GM12801 (cell line): Measurements from ENCODE around the gene C1QB.

Experiments
- CTCF ChIP-seq: IDR thresholded peaks from one replicate; pipeline ENCODE4 v1.5.1; 2011; ENCODE audit warnings: control low read depth; ENCODE audit not compliant: insufficient read length; ENCODE audit errors: extremely low read depth

Gene C1QB

GRCh38 chr1:22677931-22678896, 25.2 kb downstream of the C1QB start:
- no peak for TF ChIP-seq CTCF

DNA sequence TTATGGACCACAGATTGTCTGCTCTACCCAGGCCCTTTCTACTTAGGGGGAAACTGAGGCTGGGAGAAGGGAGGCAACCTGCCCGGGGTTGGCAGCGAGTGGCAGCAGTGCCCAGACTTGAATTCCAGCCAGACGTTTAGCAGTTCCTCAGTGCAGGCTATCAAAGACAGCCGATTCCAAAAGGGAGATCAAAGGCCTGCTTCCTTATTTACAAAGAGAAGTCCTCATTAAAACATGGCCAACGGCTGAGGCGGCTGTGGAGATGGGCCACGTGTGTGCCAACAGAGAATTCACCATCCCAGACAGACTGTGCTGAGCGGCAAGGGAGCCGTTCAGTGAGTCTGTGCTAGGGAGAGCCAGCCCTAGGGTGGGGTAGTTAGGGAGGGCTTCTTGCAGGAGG, 27.7 kb downstream of the C1QB start:
- TF ChIP-seq CTCF = no peak

DNA sequence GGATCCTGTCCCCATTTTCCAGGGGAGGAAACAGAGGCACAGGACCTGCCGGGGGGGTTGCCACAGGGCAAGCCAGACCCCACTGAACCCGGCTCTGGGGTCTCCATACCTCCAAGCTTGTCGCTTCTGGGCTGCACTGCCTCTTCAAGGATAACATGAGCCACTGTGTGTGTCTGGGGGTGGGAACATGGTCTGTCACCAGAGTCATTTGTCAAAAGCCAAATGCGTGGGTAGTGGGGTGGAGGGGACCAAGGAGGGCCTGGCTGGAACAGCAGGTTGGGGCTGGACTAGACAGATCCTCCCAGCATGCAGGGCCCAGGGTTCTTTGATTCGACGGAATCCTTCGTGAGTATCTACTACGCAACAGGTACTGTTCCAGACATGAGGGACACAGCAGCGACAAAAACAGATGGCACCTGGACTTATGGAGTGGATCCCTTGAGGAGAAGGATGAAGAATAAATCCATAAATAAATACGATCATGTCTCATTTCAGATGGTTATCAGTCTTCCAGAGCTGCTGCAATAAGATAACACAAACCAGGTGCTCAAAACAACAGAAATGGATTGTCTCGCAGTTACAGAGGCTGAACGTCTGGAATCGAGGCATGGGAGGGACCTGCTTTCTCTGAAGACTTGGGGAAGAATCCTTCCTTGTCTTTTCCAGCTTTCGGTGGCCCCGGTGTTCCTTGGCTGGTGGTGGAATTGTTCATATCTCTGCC, 28.7 kb downstream of the C1QB start:
- TF ChIP-seq CTCF = no peak

GRCh38 chr1:22683547-22683946, 30.5 kb downstream of the C1QB start:
- no peak for TF ChIP-seq CTCF

DNA sequence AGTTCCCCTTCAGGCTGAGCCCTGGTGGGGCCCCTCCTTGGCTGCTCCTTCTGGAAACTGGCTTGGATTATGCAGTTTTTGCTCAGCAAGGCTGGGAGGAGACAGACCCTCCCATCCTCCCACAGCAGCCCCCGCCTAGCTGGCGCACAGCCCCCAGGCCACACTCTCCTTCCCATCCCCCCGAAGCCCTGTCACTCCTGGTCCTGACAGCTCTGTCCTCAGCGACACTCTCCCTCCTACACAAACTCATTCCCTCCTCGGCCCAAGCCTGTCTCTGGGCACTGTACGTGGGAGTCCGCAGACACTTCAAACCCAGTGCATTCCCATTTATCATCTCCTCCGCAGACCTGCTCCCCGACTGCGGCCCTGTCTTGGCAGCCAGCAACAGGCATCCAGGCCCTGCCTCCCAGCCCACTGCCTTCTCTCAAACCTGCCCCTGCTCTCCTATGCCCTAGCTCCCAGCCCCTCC, 32.6 kb downstream of the C1QB start:
- TF ChIP-seq CTCF = no peak

- no peak for TF ChIP-seq CTCF
Measured at GRCh38 chr1:22687191-22687590, 34.2 kb downstream of the C1QB start.

GRCh38 chr1:22688466-22688865, 35.4 kb downstream of the C1QB start:
- TF ChIP-seq CTCF = no peak
